NCI-H1930 (cell line): Measurements from ENCODE around the gene SFT2D1.

Experiments used
- DNase-seq, 2 experiments: peaks; one replicate each; lab custom pipeline; 2025; lab: John Stamatoyannopoulos, UW

SFT2D1 gene

DNA sequence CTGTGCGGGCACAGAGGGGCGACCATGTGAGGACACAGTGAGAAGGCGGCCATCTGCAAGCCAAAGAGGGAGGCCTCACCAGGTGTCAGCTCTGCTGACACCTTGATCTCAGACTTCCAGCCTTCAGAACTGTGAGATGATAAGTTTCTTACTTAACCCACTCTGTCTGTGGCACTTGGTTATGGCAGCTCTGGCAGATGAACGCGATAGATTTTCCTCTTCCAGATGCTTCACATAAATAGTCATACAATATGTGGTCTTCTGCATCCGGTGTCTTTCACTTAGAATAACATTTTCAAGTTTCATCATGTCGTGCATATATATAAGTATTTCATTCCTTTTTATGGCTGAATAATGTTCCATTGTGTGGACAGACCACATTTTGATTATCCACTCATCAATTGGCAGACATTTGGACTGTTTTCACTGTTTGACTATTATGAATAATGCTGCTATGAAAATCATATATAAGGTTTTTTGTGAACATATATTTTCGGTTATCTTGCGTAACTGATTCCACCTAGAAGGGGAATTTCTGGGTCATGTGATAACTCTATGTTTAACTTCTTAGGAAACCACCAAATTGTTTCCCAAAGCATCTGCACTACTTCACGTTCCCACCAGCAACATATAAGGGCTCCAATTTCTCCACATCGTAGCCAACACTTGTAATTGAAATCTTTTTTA, 64.3 kb downstream of the SFT2D1 start:
- no peak for DNase-seq

DNA sequence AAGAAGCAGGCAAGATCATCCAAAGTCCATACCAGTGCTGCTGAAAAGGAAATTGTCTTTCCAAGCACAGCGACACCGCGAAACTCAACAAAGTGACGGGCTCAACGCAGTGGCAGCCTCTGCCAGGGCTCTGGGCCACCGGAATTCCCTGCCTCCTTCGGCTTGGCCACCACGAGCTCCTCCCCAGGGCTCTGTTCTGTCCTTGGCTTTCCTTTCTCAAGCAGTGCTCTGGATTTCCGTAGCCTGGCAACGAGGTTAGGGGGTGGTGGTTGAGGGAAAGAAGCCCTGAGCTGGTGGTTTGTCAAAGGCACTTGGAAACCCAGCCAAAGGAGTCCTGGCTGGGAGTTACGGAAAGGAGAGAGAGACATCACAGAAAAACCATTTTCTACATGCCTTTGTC, 65.3 kb downstream of the SFT2D1 start:
- DNase-seq, result no peak

DNA sequence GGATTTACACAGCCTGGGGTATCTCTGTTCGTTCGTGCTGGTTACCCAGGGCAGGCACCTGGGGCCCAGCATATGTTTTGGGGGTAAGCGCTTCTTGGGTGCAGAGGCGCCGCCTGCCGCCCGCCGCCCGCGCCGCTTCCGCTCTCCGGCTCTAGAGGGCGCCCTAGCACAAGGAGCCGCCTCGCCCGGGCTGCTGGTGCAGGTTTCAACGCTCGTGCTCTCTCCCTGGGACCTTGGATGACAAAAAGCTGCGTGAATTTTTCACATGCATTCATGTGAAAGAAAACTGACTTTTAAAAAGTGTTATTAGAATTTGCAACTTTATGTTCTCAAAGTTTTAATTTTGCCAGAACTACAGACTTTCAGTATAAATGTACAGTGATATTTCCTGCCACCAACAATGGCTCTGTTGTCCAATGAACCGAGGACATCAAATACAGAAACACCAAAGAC, 66.6 kb downstream of the SFT2D1 start:
- peak in 1 of 2 experiments; percentile 10 for DNase-seq

DNA sequence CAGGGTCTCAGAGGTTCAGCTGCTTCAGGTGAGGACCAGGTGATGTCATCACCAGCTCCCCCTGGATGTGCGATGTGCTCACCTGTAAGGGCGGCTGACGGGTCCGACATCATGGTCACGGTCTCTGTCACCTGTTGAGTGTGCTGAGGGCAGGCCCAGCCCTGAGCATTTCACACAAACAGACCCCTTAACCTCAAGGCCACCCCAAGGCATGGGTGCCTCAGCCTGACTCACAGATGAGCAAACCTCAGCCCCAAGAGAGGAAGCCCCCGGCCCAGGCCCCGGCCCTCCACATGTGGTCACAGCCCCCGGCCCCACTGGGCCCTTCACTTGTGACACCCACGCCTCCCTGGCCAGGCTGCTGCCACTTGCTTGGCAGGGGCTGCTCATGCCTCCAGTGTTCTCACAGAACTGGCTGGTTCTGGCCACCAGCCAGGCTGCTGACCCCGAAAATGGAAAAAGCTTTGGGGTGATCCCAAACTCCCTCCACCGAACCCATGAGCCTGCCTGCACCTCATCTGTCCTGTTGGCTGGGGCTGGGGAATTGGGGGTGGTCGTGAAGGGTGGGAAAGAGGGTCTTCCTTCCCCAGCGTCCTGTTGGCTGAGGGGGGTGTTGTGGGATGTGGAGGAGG, 67.5 kb downstream of the SFT2D1 start:
- no peak for DNase-seq

DNA sequence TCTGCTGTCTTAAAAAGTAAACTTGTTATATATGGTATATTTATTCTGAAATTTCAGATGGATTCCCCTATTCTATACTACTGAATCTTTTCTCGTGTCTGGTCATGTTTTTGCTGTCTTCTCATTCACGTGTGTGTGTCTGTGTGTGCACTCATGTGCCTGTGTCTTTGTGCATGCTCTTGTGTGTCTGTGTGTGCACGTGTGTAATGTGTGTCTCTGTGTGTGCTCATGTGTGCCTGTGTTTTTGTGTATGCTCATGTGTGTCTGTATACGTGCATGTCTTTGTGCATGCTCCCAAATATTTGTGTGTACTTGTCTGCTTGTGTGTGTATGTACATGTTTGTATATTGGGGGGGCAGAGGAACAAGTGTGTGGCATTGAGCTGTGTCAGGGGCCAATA, 68.2 kb downstream of the SFT2D1 start:
- DNase-seq, result no peak

DNA sequence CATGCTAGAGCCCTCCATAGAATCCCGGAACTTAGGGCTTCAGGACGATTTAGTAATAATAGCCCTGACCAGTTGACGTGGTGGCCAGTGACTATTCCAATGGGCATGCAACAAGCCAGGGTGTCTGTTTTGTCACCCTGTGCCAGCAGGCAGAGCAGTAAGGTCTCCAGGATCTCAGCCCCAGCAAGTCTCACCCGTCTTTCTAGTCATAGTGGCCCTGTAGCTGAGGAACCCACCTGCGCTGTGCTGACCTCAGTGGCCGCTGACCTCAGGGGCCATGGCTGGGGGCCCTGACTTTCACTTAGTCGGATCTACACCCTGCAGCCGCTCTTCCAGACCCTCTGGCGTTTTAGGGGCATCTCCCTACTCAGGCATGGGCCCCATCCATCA, 71.0 kb downstream of the SFT2D1 start:
- DNase-seq, result no peak

DNA sequence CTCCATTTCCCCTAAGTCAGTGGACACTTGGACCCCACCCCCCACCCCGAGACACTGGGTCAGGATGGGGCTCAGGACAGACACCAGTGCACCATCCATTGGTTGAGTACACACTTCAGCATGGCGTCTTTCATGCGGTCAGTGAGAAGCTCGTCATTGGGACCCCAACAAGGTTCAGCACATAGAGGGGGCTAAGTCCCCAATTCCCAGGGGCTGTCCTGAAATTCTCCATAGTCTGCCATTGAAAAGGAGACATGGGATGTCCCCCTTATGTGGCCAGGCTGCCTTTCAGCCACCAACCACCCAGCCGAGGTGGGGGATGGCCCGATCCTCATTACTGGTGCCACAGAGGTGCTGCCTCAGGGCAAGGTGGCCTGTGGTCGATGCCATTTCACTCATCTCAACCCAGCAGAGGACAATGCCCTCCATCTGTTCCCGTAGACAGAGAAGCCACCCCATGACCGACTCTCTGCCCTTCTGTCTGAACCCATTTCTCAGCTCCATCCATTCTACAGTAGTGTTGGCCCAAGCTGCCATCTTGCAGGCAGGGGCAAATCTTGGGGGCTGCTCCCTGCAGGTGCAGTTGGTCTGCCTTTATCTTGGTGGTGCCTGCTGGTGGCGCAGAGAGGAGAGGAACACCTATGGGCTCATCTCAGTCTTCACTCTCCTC, 71.5 kb downstream of the SFT2D1 start:
- no peak for DNase-seq
